Parietal lobe (tissue), 1 donor: Measurements from ENCODE around the gene PRL. TPM values are rescaled to one million over a fixed set of nuclear protein-coding genes. Genes with fewer than 3 reads are reported as not detected.

Experiments used
- total RNA-seq: library from RNA; depleted of rRNA; stranded (reverse); fragments of >200 nt; gene quantifications from one replicate; pipeline ENCODE4 v1.2.3, GENCODE V29; 2014

The PRL gene
- not detected for total RNA-seq

DNA sequence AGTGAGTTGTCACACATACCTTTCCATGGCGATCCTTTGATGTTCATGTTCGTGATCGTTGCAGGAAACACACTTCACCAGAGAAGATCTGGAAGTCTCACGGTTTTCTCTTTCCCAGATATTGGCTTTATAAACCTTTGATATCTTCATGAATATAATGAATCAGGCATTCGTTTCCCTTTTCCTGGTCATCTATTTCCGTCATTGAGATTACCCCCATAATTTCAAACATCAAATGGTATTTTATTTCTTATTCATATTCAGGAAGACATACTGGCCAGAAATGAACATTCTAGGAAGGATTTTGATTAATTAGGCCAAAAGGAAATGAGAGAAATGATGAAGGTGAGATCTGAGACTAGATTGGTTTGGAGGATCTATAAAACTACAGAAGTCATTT, at the start of gene PRL:
TSS of gene PRL (minus strand) at position 101 of the 400 bp plus-strand sequence. CDS start at position 47, 54 bp downstream.

